Fibroblast of the aortic adventitia (primary cell): Measurements from ENCODE around the gene MCTP1. TPM values are rescaled to one million over a fixed set of nuclear protein-coding genes. Genes with fewer than 3 reads are reported as not detected.
"Not testable (repeated sequence)": the region's sequence is repeated elsewhere in the genome, so short reads cannot be mapped to it uniquely, and the experiment has no call there.

Source experiments
- DNase-seq: peaks from one replicate; pipeline ENCODE4 v3.0.0-alpha.2; 2010; ENCODE audit warnings: low read depth
- H3K4me3 ChIP-seq: 2 replicates; pipeline ENCODE4 v1.5.1; 2011; ENCODE audit warnings: low read depth, mild to moderate bottlenecking, control low read depth, low read length, moderate library complexity
- total RNA-seq: library from RNA; depleted of rRNA; stranded (reverse); fragments of >200 nt; gene quantifications from 2 replicates; pipeline ENCODE4 v1.2.3, GENCODE V29; 2012; ENCODE audit warnings: low replicate concordance
- TF ChIP-seq, protein P1 (sequence below): IDR thresholded peaks from 2 replicates; pipeline ENCODE4 v1.5.1; 2011; ENCODE audit warnings: mild to moderate bottlenecking, low read length, control low read depth, inconsistent platforms; ENCODE audit not compliant: insufficient read depth

MCTP1 gene
- total RNA-seq, 1 donor, result 7.6 TPM

DNA sequence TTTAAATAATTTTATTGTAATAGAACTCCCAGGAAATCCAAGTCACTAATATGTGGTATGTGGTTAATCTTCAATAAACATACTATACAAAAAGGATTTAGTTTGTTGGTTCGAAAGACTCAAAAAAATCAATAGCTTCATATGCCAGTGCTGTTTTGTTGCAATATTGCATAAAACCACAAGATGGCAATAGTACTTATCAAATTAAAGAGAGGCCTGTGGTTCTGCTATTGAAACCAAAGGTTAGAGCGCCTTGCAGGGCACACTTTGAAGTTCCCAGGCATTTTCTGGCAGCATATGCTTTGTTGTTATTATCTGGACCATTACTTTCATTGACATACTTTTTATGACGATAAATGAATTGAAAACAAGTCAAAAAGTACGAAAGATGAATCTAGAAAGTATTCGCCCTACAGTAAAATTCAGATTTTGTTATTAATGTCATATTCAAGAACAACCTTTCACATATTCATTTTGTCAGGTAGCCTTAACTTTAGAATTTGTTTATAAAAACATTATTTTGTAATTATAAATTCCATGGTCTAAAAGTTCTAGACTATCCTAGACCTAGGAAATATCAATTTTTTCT, 316.3 kb downstream of the MCTP1 start:
- TF ChIP-seq, protein P1, sequence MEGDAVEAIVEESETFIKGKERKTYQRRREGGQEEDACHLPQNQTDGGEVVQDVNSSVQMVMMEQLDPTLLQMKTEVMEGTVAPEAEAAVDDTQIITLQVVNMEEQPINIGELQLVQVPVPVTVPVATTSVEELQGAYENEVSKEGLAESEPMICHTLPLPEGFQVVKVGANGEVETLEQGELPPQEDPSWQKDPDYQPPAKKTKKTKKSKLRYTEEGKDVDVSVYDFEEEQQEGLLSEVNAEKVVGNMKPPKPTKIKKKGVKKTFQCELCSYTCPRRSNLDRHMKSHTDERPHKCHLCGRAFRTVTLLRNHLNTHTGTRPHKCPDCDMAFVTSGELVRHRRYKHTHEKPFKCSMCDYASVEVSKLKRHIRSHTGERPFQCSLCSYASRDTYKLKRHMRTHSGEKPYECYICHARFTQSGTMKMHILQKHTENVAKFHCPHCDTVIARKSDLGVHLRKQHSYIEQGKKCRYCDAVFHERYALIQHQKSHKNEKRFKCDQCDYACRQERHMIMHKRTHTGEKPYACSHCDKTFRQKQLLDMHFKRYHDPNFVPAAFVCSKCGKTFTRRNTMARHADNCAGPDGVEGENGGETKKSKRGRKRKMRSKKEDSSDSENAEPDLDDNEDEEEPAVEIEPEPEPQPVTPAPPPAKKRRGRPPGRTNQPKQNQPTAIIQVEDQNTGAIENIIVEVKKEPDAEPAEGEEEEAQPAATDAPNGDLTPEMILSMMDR, result peak; percentile 76

DNA sequence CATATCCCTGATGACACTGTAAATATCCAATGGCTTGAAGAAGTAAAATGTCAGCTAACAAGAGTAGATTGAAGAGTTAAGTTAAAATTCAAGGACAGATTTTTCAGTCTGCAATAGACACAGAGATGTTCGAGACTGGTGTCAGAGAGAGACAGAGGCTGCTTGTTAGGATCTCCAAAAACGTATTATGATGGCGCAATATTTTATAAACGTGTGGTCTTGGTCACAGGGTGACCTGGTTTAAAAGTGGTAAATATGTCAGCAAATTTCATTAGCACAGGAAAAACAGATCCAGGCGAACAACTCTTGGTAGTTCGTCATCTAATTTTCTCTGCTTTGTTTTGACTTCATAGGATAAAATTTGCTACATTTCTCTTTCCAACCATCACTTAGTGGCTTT, 317.4 kb downstream of the MCTP1 start:
- H3K4me3 ChIP-seq, result no peak overlapping the region
- TF ChIP-seq, protein P1, result no peak
- no peak for DNase-seq

More for the DNA sequence above, 316.3 kb downstream of the MCTP1 start:
- DNase-seq, result peak; percentile 81
- no peak overlapping the region for H3K4me3 ChIP-seq

DNA sequence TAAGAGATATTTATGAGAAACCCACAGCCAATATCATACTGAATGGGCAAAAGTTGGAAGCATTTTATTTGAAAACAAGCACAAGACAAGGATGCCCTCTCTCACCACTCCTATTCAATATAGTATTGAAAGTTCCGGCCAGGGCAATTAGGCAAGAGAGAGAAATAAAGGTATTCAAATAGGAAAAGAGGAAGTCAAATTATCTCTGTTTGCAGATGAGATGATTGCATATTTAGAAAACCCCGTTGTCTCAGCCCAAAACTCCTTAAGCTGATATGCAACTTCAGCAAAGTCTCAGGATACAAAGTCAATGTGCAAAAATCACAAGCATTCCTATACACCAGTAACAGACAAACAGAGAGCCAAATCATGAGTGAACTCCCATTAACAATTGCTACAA, 325.6 kb downstream of the MCTP1 start:
- not testable (repeated sequence) for DNase-seq, H3K4me3 ChIP-seq

DNA sequence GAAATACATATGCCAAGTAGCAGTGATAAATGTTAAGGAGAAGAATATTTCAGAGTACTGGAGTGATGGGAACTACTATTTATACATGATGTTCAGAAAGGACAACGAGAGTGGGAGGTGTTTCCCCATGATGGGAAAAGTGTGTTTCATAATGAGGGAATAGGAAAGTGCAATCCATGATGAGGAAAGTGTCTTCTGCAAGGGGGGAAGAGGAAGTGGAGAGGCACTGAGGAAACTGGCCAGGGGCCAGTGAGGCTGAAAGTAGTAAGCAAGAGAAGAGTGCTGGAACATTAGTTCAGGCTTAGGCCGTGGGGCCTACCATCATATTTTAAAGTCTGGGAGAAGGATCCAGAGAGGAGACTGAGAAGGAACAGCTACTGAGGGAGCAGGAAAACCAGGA, 339.2 kb downstream of the MCTP1 start:
- TF ChIP-seq, protein P1, result no peak
- H3K4me3 ChIP-seq, result no peak overlapping the region

DNA sequence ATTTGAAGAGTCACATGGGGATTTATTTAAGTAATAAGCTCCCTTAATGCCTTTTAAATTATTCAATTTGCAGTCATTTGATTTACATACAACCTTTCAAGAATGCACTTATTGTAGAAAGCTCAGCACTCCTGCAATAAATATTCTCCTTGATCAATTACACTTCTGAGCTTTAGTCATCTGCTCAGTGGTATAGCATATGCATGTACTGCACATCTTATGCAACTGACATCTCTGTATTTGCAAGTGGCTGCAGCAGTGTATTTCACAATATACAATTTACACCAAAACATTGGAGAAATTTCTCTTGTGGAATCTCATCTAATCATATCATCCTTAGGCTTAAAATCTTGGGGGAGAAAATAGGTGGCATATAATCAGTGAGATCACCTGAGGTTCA, 340.7 kb downstream of the MCTP1 start:
- H3K4me3 ChIP-seq, result no peak overlapping the region
- TF ChIP-seq, protein P1, result no peak
- no peak for DNase-seq

More for the DNA sequence above, 339.2 kb downstream of the MCTP1 start:
- no peak for DNase-seq

DNA sequence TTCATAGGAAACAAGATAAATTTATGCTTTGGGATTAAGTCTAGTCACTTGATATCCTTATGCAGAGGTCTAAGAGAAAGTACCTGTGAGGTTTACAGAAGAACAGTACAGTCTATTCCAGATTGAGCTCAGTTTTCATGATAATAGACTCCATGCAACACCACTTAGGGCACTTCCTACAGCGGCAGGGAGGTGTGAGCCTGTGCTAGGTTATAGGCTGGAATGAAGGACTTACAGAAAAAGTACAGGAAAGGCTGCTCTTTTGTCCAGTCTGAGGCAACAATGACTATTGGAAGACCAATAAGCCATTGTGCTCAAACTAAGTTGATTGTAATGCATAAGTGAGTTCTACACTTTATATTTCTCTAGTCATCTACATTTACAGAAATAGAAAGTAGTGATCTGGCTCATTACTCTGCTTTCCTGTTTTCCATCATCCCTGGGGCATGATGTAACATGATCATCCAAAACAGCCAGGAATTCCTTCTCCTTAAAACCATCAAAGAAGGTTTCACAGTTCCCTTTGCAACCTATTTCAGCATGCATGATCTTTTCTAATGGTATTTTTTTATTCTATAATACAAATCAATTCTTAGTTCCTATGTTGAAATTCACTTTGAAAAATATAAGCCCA, 343.7 kb downstream of the MCTP1 start:
- no peak overlapping the region for H3K4me3 ChIP-seq
- peak; percentile 14 for DNase-seq
- TF ChIP-seq, protein P1, result no peak

DNA sequence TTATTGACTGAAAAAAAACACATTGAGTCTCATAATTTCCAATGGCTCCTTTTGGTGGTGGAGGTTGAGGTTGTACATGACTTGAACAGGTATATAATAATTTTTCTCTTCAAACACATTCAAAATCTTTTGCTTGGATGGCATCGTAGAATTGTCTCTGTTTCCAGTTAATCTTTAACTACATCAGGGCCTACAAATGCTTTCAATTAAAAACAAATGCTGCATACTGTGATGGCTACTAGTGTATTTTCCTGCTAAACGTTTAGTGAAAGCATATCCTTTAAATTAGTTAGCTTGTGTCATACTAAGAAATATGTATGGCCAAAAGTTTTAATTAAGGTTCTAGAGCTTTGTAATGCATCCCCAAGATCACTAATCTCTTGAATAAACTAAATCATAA, 352.6 kb downstream of the MCTP1 start:
- DNase-seq, result no peak
- TF ChIP-seq, protein P1, result no peak
- H3K4me3 ChIP-seq, result no peak overlapping the region
